WTC11 (cell line): ENCODE data around the gene TRPV6. TPM values are rescaled to one million over a fixed set of nuclear protein-coding genes. Genes with fewer than 3 reads are reported as not detected.

Experiments
- ATAC-seq: fragments of 200-7000 bp; cut with Tn5 transposase; 2 replicates; pipeline ENCODE4 v1.10.0; 2021; ENCODE audit warnings: mild to moderate bottlenecking, moderate library complexity
- CTCF ChIA-PET: fragments of 300-600 bp; sonication (Branson Sonifier 250); formaldehyde crosslinking; loops from one replicate; lab custom pipeline; 2021; ENCODE audit warnings: antibody characterized with exemption; lab: Charles Lee
- POLR2A ChIA-PET: fragments of 350-600 bp; sonication (Branson Sonifier 250); formaldehyde crosslinking; loops from one replicate; lab custom pipeline; 2021; ENCODE audit warnings: antibody characterized with exemption; lab: Charles Lee
- DNase-seq: peaks from one replicate; pipeline ENCODE4 v3.0.0; 2021; ENCODE audit warnings: low spot score
- H3K27ac Mint-ChIP-seq: 2 replicates; pipeline ENCODE4 v1.8.0; 2021; ENCODE audit warnings: mixed read lengths
- H3K27me3 Mint-ChIP-seq: 2 replicates; pipeline ENCODE4 v1.8.0; 2021; ENCODE audit warnings: low read depth, mild to moderate bottlenecking, moderate library complexity, mixed read lengths
- H3K36me3 Mint-ChIP-seq: 2 replicates; pipeline ENCODE4 v1.8.0; 2021; ENCODE audit warnings: mixed read lengths
- H3K4me1 Mint-ChIP-seq: 2 replicates; pipeline ENCODE4 v1.8.0; 2022; ENCODE audit warnings: mixed read lengths
- H3K4me3 Mint-ChIP-seq: 2 replicates; pipeline ENCODE4 v1.8.0; 2021; ENCODE audit warnings: mild to moderate bottlenecking, moderate library complexity, mixed read lengths
- H3K9me3 Mint-ChIP-seq: 2 replicates; pipeline ENCODE4 v1.8.0; 2021; ENCODE audit warnings: mixed read lengths
- EMX1 ChIP-seq: fragments of 250-450 bp; sonication (Bioruptor Pico); IDR thresholded peaks from 2 replicates; pipeline ENCODE4 v1.8.0; 2021; ENCODE audit warnings: mild to moderate bottlenecking
- NFE2L1 ChIP-seq: sonication (generic); formaldehyde crosslinking; IDR thresholded peaks from 2 replicates; pipeline ENCODE4 v1.8.1; 2023; ENCODE audit warnings: missing genetic modification reagents
- RELA ChIP-seq: sonication (generic); formaldehyde crosslinking; IDR thresholded peaks from 2 replicates; pipeline ENCODE4 v1.8.1; 2022; ENCODE audit warnings: missing genetic modification reagents, mild to moderate bottlenecking, borderline replicate concordance
- SMAD4 ChIP-seq: sonication (generic); formaldehyde crosslinking; IDR thresholded peaks from 2 replicates; pipeline ENCODE4 v1.8.0; 2022; ENCODE audit warnings: mild to moderate bottlenecking, missing genetic modification reagents
- SOX15 ChIP-seq: fragments of 250-450 bp; sonication (Bioruptor Pico); IDR thresholded peaks from 2 replicates; pipeline ENCODE4 v1.9.0; 2021; ENCODE audit warnings: mild to moderate bottlenecking
- ZBTB21 ChIP-seq: sonication (generic); formaldehyde crosslinking; IDR thresholded peaks from 2 replicates; pipeline ENCODE4 v1.8.1; 2023; ENCODE audit warnings: mild to moderate bottlenecking, missing genetic modification reagents, borderline replicate concordance
- ZNF219 ChIP-seq: sonication (generic); formaldehyde crosslinking; IDR thresholded peaks from 2 replicates; pipeline ENCODE4 v1.8.0; 2023; ENCODE audit warnings: missing genetic modification reagents, mild to moderate bottlenecking, borderline replicate concordance
- total RNA-seq: library from RNA; stranded (reverse); gene quantifications from 3 replicates; pipeline ENCODE4 v1.2.3, GENCODE V29; 2021
- TF ChIP-seq, protein P1 (sequence below): sonication (generic); formaldehyde crosslinking; IDR thresholded peaks from 2 replicates; pipeline ENCODE4 v1.8.1; 2022; ENCODE audit warnings: low read depth, missing genetic modification reagents, borderline replicate concordance
- TF ChIP-seq, protein P2 (sequence below): fragments of 250-450 bp; sonication (Bioruptor Pico); IDR thresholded peaks from 2 replicates; pipeline ENCODE4 v1.9.0; 2021; ENCODE audit warnings: mild to moderate bottlenecking, borderline replicate concordance
- TF ChIP-seq, protein P3 (sequence below): sonication (generic); formaldehyde crosslinking; IDR thresholded peaks from 2 replicates; pipeline ENCODE4 v1.8.1; 2023; ENCODE audit warnings: mild to moderate bottlenecking, moderate library complexity, missing genetic modification reagents
- TF ChIP-seq, protein P4 (sequence below): sonication (generic); formaldehyde crosslinking; IDR thresholded peaks from 2 replicates; pipeline ENCODE4 v1.8.0; 2022; ENCODE audit warnings: mild to moderate bottlenecking, missing genetic modification reagents
- TF ChIP-seq, protein P5 (sequence below): fragments of 200-600 bp; IDR thresholded peaks from 2 replicates; pipeline ENCODE4 v1.8.0; 2022; ENCODE audit warnings: antibody characterized with exemption
- TF ChIP-seq, protein P6 (sequence below): sonication (generic); formaldehyde crosslinking; IDR thresholded peaks from 2 replicates; pipeline ENCODE4 v1.8.1; 2022; ENCODE audit warnings: mild to moderate bottlenecking, moderate library complexity, missing genetic modification reagents
- TF ChIP-seq, protein P7 (sequence below): sonication (generic); formaldehyde crosslinking; IDR thresholded peaks from 2 replicates; pipeline ENCODE4 v1.8.1; 2022; ENCODE audit warnings: low read depth, mild to moderate bottlenecking, moderate library complexity, missing genetic modification reagents, borderline replicate concordance
- TF ChIP-seq, protein P8 (sequence below): sonication (generic); formaldehyde crosslinking; IDR thresholded peaks from 2 replicates; pipeline ENCODE4 v1.8.1; 2023; ENCODE audit warnings: mild to moderate bottlenecking, missing genetic modification reagents, moderate library complexity
- TF ChIP-seq, protein P9 (sequence below): sonication (generic); formaldehyde crosslinking; IDR thresholded peaks from 2 replicates; pipeline ENCODE4 v1.8.0; 2023; ENCODE audit warnings: missing genetic modification reagents, mild to moderate bottlenecking, borderline replicate concordance
- TF ChIP-seq, protein P10 (sequence below): sonication (generic); formaldehyde crosslinking; conservative IDR thresholded peaks from 2 replicates; pipeline ENCODE4 v1.8.1; 2022; ENCODE audit warnings: mild to moderate bottlenecking, missing genetic modification reagents
- TF ChIP-seq, protein P11 (sequence below): sonication (generic); formaldehyde crosslinking; IDR thresholded peaks from 2 replicates; pipeline ENCODE4 v1.8.0; 2022; ENCODE audit warnings: mild to moderate bottlenecking, missing genetic modification reagents

TRPV6 gene
- total RNA-seq, 1 experiment from 2014 or later, result 0.63 TPM

DNA sequence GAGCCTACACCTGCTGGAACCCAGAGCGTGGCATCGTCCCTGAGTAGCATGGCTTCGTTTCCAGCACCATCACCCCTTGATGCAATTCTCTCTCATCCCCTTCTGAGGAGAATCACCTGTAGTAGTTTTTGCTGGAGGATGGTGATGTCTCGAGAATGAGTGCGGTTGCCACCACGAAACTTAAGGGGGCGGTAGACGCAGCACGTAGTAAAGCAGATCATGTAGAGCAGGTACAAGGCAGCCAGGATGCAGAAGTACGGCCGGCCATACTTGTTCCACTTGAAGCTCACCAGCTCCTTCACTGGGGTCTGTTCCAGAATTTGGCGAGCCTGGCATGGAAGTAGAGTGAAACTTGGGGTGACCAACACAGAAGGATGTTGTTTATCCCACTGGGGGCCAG lies 39.9 kb upstream of the TRPV6 start:
- DNase-seq (peak; percentile 70), ATAC-seq (peak; percentile 98)
- Mint-ChIP-seq H3K4me3 (no peak overlapping the region), H3K36me3 (no peaks in the 10 kb centered on the region), H3K4me1 (no peaks in the 10 kb centered on the region), H3K9me3 (peaks cover 7% of the 10 kb centered on the region; the same call in 1 of the 2 replicates), H3K27ac (no peak overlapping the region), H3K27me3 (peaks cover 33% of the 10 kb centered on the region)
- ChIA-PET POLR2A (interaction anchor here (0.6 kb wide), 1 partner anchor 11 kb away, joined by 3 read pairs; no protein-coding TSS in a partner anchor), CTCF (interaction anchor here (0.7 to 2.5 kb wide), 24 partner anchors 9 to 290 kb away, joined by 3 to 10 read pairs (median 4); partner anchors contain the start of genes EPHB6, KEL, LLCFC1 and TRPV5)
- TF ChIP-seq EMX1 (CRISPR knock-in tag), result no peak
- no peak for TF ChIP-seq SMAD4
- TF ChIP-seq, protein P1, sequence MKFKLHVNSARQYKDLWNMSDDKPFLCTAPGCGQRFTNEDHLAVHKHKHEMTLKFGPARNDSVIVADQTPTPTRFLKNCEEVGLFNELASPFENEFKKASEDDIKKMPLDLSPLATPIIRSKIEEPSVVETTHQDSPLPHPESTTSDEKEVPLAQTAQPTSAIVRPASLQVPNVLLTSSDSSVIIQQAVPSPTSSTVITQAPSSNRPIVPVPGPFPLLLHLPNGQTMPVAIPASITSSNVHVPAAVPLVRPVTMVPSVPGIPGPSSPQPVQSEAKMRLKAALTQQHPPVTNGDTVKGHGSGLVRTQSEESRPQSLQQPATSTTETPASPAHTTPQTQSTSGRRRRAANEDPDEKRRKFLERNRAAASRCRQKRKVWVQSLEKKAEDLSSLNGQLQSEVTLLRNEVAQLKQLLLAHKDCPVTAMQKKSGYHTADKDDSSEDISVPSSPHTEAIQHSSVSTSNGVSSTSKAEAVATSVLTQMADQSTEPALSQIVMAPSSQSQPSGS (CRISPR knock-in tag), result no peak
- TF ChIP-seq ZNF219, result no peak
- TF ChIP-seq, protein P2, sequence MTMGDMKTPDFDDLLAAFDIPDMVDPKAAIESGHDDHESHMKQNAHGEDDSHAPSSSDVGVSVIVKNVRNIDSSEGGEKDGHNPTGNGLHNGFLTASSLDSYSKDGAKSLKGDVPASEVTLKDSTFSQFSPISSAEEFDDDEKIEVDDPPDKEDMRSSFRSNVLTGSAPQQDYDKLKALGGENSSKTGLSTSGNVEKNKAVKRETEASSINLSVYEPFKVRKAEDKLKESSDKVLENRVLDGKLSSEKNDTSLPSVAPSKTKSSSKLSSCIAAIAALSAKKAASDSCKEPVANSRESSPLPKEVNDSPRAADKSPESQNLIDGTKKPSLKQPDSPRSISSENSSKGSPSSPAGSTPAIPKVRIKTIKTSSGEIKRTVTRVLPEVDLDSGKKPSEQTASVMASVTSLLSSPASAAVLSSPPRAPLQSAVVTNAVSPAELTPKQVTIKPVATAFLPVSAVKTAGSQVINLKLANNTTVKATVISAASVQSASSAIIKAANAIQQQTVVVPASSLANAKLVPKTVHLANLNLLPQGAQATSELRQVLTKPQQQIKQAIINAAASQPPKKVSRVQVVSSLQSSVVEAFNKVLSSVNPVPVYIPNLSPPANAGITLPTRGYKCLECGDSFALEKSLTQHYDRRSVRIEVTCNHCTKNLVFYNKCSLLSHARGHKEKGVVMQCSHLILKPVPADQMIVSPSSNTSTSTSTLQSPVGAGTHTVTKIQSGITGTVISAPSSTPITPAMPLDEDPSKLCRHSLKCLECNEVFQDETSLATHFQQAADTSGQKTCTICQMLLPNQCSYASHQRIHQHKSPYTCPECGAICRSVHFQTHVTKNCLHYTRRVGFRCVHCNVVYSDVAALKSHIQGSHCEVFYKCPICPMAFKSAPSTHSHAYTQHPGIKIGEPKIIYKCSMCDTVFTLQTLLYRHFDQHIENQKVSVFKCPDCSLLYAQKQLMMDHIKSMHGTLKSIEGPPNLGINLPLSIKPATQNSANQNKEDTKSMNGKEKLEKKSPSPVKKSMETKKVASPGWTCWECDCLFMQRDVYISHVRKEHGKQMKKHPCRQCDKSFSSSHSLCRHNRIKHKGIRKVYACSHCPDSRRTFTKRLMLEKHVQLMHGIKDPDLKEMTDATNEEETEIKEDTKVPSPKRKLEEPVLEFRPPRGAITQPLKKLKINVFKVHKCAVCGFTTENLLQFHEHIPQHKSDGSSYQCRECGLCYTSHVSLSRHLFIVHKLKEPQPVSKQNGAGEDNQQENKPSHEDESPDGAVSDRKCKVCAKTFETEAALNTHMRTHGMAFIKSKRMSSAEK (CRISPR knock-in tag), result no peak
- TF ChIP-seq, protein P3, sequence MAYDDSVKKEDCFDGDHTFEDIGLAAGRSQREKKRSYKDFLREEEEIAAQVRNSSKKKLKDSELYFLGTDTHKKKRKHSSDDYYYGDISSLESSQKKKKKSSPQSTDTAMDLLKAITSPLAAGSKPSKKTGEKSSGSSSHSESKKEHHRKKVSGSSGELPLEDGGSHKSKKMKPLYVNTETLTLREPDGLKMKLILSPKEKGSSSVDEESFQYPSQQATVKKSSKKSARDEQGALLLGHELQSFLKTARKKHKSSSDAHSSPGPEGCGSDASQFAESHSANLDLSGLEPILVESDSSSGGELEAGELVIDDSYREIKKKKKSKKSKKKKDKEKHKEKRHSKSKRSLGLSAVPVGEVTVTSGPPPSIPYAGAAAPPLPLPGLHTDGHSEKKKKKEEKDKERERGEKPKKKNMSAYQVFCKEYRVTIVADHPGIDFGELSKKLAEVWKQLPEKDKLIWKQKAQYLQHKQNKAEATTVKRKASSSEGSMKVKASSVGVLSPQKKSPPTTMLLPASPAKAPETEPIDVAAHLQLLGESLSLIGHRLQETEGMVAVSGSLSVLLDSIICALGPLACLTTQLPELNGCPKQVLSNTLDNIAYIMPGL (CRISPR knock-in tag), result no peak
- TF ChIP-seq, protein P4, sequence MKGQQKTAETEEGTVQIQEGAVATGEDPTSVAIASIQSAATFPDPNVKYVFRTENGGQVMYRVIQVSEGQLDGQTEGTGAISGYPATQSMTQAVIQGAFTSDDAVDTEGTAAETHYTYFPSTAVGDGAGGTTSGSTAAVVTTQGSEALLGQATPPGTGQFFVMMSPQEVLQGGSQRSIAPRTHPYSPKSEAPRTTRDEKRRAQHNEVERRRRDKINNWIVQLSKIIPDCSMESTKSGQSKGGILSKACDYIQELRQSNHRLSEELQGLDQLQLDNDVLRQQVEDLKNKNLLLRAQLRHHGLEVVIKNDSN, result peak; percentile 80
- TF ChIP-seq, protein P5, sequence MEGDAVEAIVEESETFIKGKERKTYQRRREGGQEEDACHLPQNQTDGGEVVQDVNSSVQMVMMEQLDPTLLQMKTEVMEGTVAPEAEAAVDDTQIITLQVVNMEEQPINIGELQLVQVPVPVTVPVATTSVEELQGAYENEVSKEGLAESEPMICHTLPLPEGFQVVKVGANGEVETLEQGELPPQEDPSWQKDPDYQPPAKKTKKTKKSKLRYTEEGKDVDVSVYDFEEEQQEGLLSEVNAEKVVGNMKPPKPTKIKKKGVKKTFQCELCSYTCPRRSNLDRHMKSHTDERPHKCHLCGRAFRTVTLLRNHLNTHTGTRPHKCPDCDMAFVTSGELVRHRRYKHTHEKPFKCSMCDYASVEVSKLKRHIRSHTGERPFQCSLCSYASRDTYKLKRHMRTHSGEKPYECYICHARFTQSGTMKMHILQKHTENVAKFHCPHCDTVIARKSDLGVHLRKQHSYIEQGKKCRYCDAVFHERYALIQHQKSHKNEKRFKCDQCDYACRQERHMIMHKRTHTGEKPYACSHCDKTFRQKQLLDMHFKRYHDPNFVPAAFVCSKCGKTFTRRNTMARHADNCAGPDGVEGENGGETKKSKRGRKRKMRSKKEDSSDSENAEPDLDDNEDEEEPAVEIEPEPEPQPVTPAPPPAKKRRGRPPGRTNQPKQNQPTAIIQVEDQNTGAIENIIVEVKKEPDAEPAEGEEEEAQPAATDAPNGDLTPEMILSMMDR, result peak; percentile 50
- TF ChIP-seq SOX15, result no peak
- TF ChIP-seq, protein P6, sequence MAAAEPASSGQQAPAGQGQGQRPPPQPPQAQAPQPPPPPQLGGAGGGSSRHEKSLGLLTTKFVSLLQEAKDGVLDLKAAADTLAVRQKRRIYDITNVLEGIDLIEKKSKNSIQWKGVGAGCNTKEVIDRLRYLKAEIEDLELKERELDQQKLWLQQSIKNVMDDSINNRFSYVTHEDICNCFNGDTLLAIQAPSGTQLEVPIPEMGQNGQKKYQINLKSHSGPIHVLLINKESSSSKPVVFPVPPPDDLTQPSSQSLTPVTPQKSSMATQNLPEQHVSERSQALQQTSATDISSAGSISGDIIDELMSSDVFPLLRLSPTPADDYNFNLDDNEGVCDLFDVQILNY (CRISPR knock-in tag), result no peak
- TF ChIP-seq, protein P7, sequence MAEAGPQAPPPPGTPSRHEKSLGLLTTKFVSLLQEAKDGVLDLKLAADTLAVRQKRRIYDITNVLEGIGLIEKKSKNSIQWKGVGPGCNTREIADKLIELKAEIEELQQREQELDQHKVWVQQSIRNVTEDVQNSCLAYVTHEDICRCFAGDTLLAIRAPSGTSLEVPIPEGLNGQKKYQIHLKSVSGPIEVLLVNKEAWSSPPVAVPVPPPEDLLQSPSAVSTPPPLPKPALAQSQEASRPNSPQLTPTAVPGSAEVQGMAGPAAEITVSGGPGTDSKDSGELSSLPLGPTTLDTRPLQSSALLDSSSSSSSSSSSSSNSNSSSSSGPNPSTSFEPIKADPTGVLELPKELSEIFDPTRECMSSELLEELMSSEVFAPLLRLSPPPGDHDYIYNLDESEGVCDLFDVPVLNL (CRISPR knock-in tag), result no peak
- TF ChIP-seq, protein P8, sequence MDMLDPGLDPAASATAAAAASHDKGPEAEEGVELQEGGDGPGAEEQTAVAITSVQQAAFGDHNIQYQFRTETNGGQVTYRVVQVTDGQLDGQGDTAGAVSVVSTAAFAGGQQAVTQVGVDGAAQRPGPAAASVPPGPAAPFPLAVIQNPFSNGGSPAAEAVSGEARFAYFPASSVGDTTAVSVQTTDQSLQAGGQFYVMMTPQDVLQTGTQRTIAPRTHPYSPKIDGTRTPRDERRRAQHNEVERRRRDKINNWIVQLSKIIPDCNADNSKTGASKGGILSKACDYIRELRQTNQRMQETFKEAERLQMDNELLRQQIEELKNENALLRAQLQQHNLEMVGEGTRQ (CRISPR knock-in tag), result peak; percentile 81
- TF ChIP-seq RELA (CRISPR knock-in tag), result no peak
- TF ChIP-seq ZBTB21, result no peak
- TF ChIP-seq, protein P9, sequence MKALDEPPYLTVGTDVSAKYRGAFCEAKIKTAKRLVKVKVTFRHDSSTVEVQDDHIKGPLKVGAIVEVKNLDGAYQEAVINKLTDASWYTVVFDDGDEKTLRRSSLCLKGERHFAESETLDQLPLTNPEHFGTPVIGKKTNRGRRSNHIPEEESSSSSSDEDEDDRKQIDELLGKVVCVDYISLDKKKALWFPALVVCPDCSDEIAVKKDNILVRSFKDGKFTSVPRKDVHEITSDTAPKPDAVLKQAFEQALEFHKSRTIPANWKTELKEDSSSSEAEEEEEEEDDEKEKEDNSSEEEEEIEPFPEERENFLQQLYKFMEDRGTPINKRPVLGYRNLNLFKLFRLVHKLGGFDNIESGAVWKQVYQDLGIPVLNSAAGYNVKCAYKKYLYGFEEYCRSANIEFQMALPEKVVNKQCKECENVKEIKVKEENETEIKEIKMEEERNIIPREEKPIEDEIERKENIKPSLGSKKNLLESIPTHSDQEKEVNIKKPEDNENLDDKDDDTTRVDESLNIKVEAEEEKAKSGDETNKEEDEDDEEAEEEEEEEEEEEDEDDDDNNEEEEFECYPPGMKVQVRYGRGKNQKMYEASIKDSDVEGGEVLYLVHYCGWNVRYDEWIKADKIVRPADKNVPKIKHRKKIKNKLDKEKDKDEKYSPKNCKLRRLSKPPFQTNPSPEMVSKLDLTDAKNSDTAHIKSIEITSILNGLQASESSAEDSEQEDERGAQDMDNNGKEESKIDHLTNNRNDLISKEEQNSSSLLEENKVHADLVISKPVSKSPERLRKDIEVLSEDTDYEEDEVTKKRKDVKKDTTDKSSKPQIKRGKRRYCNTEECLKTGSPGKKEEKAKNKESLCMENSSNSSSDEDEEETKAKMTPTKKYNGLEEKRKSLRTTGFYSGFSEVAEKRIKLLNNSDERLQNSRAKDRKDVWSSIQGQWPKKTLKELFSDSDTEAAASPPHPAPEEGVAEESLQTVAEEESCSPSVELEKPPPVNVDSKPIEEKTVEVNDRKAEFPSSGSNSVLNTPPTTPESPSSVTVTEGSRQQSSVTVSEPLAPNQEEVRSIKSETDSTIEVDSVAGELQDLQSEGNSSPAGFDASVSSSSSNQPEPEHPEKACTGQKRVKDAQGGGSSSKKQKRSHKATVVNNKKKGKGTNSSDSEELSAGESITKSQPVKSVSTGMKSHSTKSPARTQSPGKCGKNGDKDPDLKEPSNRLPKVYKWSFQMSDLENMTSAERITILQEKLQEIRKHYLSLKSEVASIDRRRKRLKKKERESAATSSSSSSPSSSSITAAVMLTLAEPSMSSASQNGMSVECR (CRISPR knock-in tag), result no peak
- TF ChIP-seq NFE2L1 (CRISPR knock-in tag), result no peak
- TF ChIP-seq, protein P10, sequence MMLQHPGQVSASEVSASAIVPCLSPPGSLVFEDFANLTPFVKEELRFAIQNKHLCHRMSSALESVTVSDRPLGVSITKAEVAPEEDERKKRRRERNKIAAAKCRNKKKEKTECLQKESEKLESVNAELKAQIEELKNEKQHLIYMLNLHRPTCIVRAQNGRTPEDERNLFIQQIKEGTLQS (CRISPR knock-in tag), result no peak
- TF ChIP-seq, protein P11, sequence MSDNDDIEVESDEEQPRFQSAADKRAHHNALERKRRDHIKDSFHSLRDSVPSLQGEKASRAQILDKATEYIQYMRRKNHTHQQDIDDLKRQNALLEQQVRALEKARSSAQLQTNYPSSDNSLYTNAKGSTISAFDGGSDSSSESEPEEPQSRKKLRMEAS (CRISPR knock-in tag), result peak; percentile 96
